Thymus (tissue), 11 donors: ENCODE data around the gene ARHGAP10. TPM values are rescaled to one million over a fixed set of nuclear protein-coding genes. Genes with fewer than 3 reads are reported as not detected.
"Not testable (repeated sequence)": the region's sequence is repeated elsewhere in the genome, so short reads cannot be mapped to it uniquely, and the experiment has no call there.

Experiments
- DNase-seq, 9 donors: peaks; one replicate each; pipeline ENCODE4 v3.0.0-alpha.2; 2013; ENCODE audit warnings: low spot score in 9 of 9, low read depth in 6 of 9, missing footprints in 1 of 9
- H3K27ac ChIP-seq, 2 donors: one replicate each; pipeline ENCODE4 v1.5.1; 2013; ENCODE audit warnings: control low read depth in 1 of 2, low read depth in 1 of 2, low read length in 1 of 2, mild to moderate bottlenecking in 1 of 2, moderate library complexity in 1 of 2
- H3K27me3 ChIP-seq, 2 donors: one replicate each; pipeline ENCODE4 v1.5.1; 2013; ENCODE audit warnings: low read length in 1 of 2; ENCODE audit not compliant: control insufficient read depth in 2 of 2, insufficient read depth in 1 of 2
- H3K36me3 ChIP-seq, 2 donors: one replicate each; pipeline ENCODE4 v1.5.1; 2013; ENCODE audit warnings: low read length in 1 of 2, mild to moderate bottlenecking in 1 of 2, moderate library complexity in 1 of 2; ENCODE audit not compliant: control insufficient read depth in 2 of 2, insufficient read depth in 2 of 2
- H3K4me1 ChIP-seq, 2 donors: one replicate each; pipeline ENCODE4 v1.5.1; 2013; ENCODE audit warnings: low read length in 2 of 2; ENCODE audit not compliant: control insufficient read depth in 2 of 2, insufficient read depth in 2 of 2
- H3K4me3 ChIP-seq, 2 donors: one replicate each; pipeline ENCODE4 v1.5.1; 2013; ENCODE audit warnings: low read length in 2 of 2, control low read depth in 1 of 2, mild to moderate bottlenecking in 1 of 2
- H3K9me3 ChIP-seq, 2 donors: one replicate each; pipeline ENCODE4 v1.5.1; 2013; ENCODE audit warnings: low read length in 1 of 2, mild to moderate bottlenecking in 1 of 2; ENCODE audit not compliant: control insufficient read depth in 2 of 2, insufficient read depth in 1 of 2
- WGBS: extraction: QIAGEN DNeasy Blood & Tissue Kit; methylation state at CpG from one replicate; pipeline ENCODE4 v1.1.7; 2013; 5-methylcytosine and 5-hydroxymethylcytosine counted together
- polyA plus RNA-seq: library from polyadenylated mRNA; stranded (reverse); fragments of 200-250 nt; gene quantifications from one replicate; pipeline ENCODE4 v1.2.3, GENCODE V29; 2013
- total RNA-seq: library from RNA; stranded (reverse); fragments of 120-200 nt; gene quantifications from one replicate; pipeline ENCODE4 v1.2.4, GENCODE V29; 2013
- donor health status: healthy.

ARHGAP10 gene
- total and polyA plus RNA-seq, 2 donors, result 11.8 to 13.4 TPM

- H3K9me3 ChIP-seq, result no peaks in the 10 kb centered on the region
- no peaks in the 10 kb centered on the region for H3K27me3 ChIP-seq
- WGBS, result 95% methylated on average over 2 of the region's 2 CpGs
- DNase-seq, result no peak
- H3K36me3 ChIP-seq, result no peaks in the 10 kb centered on the region
- H3K4me1 ChIP-seq, result no peaks in the 10 kb centered on the region
- no peak overlapping the region for H3K27ac ChIP-seq
- no peak overlapping the region for H3K4me3 ChIP-seq
These were observed 167.6 kb downstream of the ARHGAP10 start for GRCh38 chr4:147899512-147899911.

- no peaks in the 10 kb centered on the region for H3K36me3 ChIP-seq
- H3K4me3 ChIP-seq, result no peak overlapping the region
- WGBS, result 46% methylated on average over 2 of the region's 2 CpGs
- H3K27ac ChIP-seq, result no peak overlapping the region
- no peak for DNase-seq
- H3K27me3 ChIP-seq, result no peaks in the 10 kb centered on the region
- H3K4me1 ChIP-seq, result no peaks in the 10 kb centered on the region
- no peaks in the 10 kb centered on the region for H3K9me3 ChIP-seq
These were observed 169.5 kb downstream of the ARHGAP10 start for GRCh38 chr4:147901388-147901787.

GRCh38 chr4:147901916-147902315, 170.0 kb downstream of the ARHGAP10 start:
- H3K9me3 ChIP-seq, result no peaks in the 10 kb centered on the region
- no peak overlapping the region for H3K4me3 ChIP-seq
- H3K27me3 ChIP-seq, result no peaks in the 10 kb centered on the region
- no peaks in the 10 kb centered on the region for H3K36me3 ChIP-seq
- H3K4me1 ChIP-seq, result no peaks in the 10 kb centered on the region
- H3K27ac ChIP-seq, result no peak overlapping the region
- over 99% methylated on average over 2 of the region's 2 CpGs for WGBS
- no peak for DNase-seq

- no peak for DNase-seq
- Histone ChIP-seq H3K4me3 (no peak overlapping the region), H3K27ac (no peak overlapping the region), H3K4me1 (no peaks in the 10 kb centered on the region), H3K9me3 (no peaks in the 10 kb centered on the region), H3K27me3 (no peaks in the 10 kb centered on the region), H3K36me3 (no peaks in the 10 kb centered on the region)
- 58% methylated on average over 2 of the region's 2 CpGs for WGBS
These were observed 177.3 kb downstream of the ARHGAP10 start for GRCh38 chr4:147909225-147909624.

GRCh38 chr4:147910315-147910714, 178.4 kb downstream of the ARHGAP10 start:
- Histone ChIP-seq H3K9me3 (no peaks in the 10 kb centered on the region), H3K36me3 (no peaks in the 10 kb centered on the region), H3K27me3 (no peaks in the 10 kb centered on the region), H3K27ac (no peak overlapping the region), H3K4me1 (no peaks in the 10 kb centered on the region), H3K4me3 (no peak overlapping the region)
- no peak for DNase-seq
- 98% methylated on average over 3 of the region's 3 CpGs for WGBS

GRCh38 chr4:147912106-147912505, 180.2 kb downstream of the ARHGAP10 start:
- H3K4me1 ChIP-seq, H3K4me3 ChIP-seq, H3K27me3 ChIP-seq, H3K9me3 ChIP-seq, H3K36me3 ChIP-seq, DNase-seq, H3K27ac ChIP-seq: not testable (repeated sequence)
- WGBS, result 98% methylated on average over 2 of the region's 2 CpGs

- H3K27me3 ChIP-seq, result no peaks in the 10 kb centered on the region
- no peak for DNase-seq
- no peak overlapping the region for H3K27ac ChIP-seq
- no peaks in the 10 kb centered on the region for H3K36me3 ChIP-seq
- no peaks in the 10 kb centered on the region for H3K4me1 ChIP-seq
- WGBS, result 98% methylated on average over 2 of the region's 2 CpGs
- H3K9me3 ChIP-seq, result no peaks in the 10 kb centered on the region
- H3K4me3 ChIP-seq, result no peak overlapping the region
These were observed 181.2 kb downstream of the ARHGAP10 start for GRCh38 chr4:147913137-147913536.

- no peaks in the 10 kb centered on the region for H3K4me1 ChIP-seq
- no peaks in the 10 kb centered on the region for H3K36me3 ChIP-seq
- H3K9me3 ChIP-seq, result no peaks in the 10 kb centered on the region
- H3K27me3 ChIP-seq, result no peaks in the 10 kb centered on the region
- WGBS, result 96% methylated on average over 4 of the region's 4 CpGs
- H3K4me3 ChIP-seq, result no peak overlapping the region
- no peak for DNase-seq
- H3K27ac ChIP-seq, result no peak overlapping the region
These were observed 184.5 kb downstream of the ARHGAP10 start for GRCh38 chr4:147916351-147916750.

GRCh38 chr4:147923381-147923780, 191.5 kb downstream of the ARHGAP10 start:
- Histone ChIP-seq H3K4me3 (no peak overlapping the region), H3K27ac (no peak overlapping the region), H3K27me3 (no peaks in the 10 kb centered on the region), H3K36me3 (no peaks in the 10 kb centered on the region), H3K9me3 (no peaks in the 10 kb centered on the region), H3K4me1 (no peaks in the 10 kb centered on the region)
- WGBS, result 97% methylated on average over 2 of the region's 2 CpGs
- no peak for DNase-seq

GRCh38 chr4:147923854-147924253, 192.0 kb downstream of the ARHGAP10 start:
- no peaks in the 10 kb centered on the region for H3K36me3 ChIP-seq
- H3K9me3 ChIP-seq, result no peaks in the 10 kb centered on the region
- no peak for DNase-seq
- no peak overlapping the region for H3K27ac ChIP-seq
- no peak overlapping the region for H3K4me3 ChIP-seq
- H3K4me1 ChIP-seq, result no peaks in the 10 kb centered on the region
- no peaks in the 10 kb centered on the region for H3K27me3 ChIP-seq
- WGBS, result 82% methylated on average over 4 of the region's 4 CpGs
